Chondrocyte (in vitro differentiated cells): ENCODE results near the gene PPP1R9B. TPM values are rescaled to one million over a fixed set of nuclear protein-coding genes. Genes with fewer than 3 reads are reported as not detected.

ENCODE experiments used
- DNase-seq: peaks from one replicate; pipeline ENCODE4 v3.0.0; 2021; ENCODE audit warnings: mixed read lengths, low spot score
- H3K27ac Mint-ChIP-seq: one replicate; pipeline ENCODE4 v1.8.0; 2021; ENCODE audit warnings: mild to moderate bottlenecking, moderate library complexity, mixed read lengths; ENCODE audit not compliant: unreplicated experiment
- H3K27me3 Mint-ChIP-seq: 2 replicates; pipeline ENCODE4 v1.8.0; 2021; ENCODE audit warnings: low read depth, mixed read lengths
- H3K36me3 Mint-ChIP-seq: 2 replicates; pipeline ENCODE4 v1.8.0; 2021; ENCODE audit warnings: low read depth, mixed read lengths
- H3K4me1 Mint-ChIP-seq: 2 replicates; pipeline ENCODE4 v1.8.0; 2021; ENCODE audit warnings: low read depth, mild to moderate bottlenecking, mixed read lengths
- H3K4me3 Mint-ChIP-seq: one replicate; pipeline ENCODE4 v1.8.0; 2021; ENCODE audit warnings: mild to moderate bottlenecking, moderate library complexity, mixed read lengths; ENCODE audit not compliant: unreplicated experiment
- H3K9me3 Mint-ChIP-seq: 2 replicates; pipeline ENCODE4 v1.8.0; 2021; ENCODE audit warnings: low read depth, mixed read lengths
- CTCF ChIP-seq: fragments of 200-600 bp; sonication (generic); IDR thresholded peaks from 2 replicates; pipeline ENCODE4 v1.5.0; 2021; ENCODE audit warnings: antibody characterized with exemption, mild to moderate bottlenecking, moderate library complexity
- total RNA-seq: library from RNA; stranded (reverse); gene quantifications from 3 replicates; pipeline ENCODE4 v1.2.1, GENCODE V29; 2021

The PPP1R9B gene
- total RNA-seq, 1 donor from 2014 or later, result 79.3 TPM

- TF ChIP-seq CTCF, result no peak
- DNase-seq, result no peak
- no peaks in the 10 kb centered on the region for H3K9me3 Mint-ChIP-seq
- H3K27me3 Mint-ChIP-seq, result no peaks in the 10 kb centered on the region
- H3K4me1 Mint-ChIP-seq, result peaks cover 30% of the 10 kb centered on the region
- peak overlapping the region; percentile 94 for H3K27ac Mint-ChIP-seq
- H3K36me3 Mint-ChIP-seq, result peaks cover 7% of the 10 kb centered on the region
- peak overlapping the region; percentile 94 for H3K4me3 Mint-ChIP-seq
Observed at GRCh38 chr17:50095626-50096037, 54.8 kb downstream of the PPP1R9B start.

GRCh38 chr17:50094753-50095619, 55.5 kb downstream of the PPP1R9B start, which contains the start of gene PDK2:
PDK2 (plus strand) TSS chr17:50095351; CDS start chr17:50095436, 85 bp downstream.
- Mint-ChIP-seq H3K27me3 (no peaks in the 10 kb centered on the region), H3K4me3 (peak within 1 kb of the TSS; percentile 94), H3K27ac (peak within 1 kb of the TSS; percentile 94), H3K36me3 (peaks cover 9% of the 10 kb centered on the region), H3K4me1 (peaks cover 29% of the 10 kb centered on the region), H3K9me3 (no peaks in the 10 kb centered on the region)
- TF ChIP-seq CTCF, result no peak
- DNase-seq, result peak; percentile 98

GRCh38 chr17:50094243-50094752, 56.2 kb downstream of the PPP1R9B start:
- H3K9me3 Mint-ChIP-seq, result no peaks in the 10 kb centered on the region
- peaks cover 29% of the 10 kb centered on the region for H3K4me1 Mint-ChIP-seq
- H3K36me3 Mint-ChIP-seq, result peaks cover 15% of the 10 kb centered on the region
- DNase-seq, result no peak
- H3K4me3 Mint-ChIP-seq, result peak overlapping the region; percentile 94
- no peaks in the 10 kb centered on the region for H3K27me3 Mint-ChIP-seq
- peak overlapping the region; percentile 94 for H3K27ac Mint-ChIP-seq
- TF ChIP-seq CTCF, result peak; percentile 96

GRCh38 chr17:50093807-50094206, 56.7 kb downstream of the PPP1R9B start:
- peak overlapping the region; percentile 94 for H3K27ac Mint-ChIP-seq

More at GRCh38 chr17:50093807-50094206, 56.7 kb downstream of the PPP1R9B start:
- Mint-ChIP-seq H3K4me3 (no peak overlapping the region), H3K36me3 (peaks cover 20% of the 10 kb centered on the region), H3K4me1 (peaks cover 29% of the 10 kb centered on the region), H3K27me3 (no peaks in the 10 kb centered on the region), H3K9me3 (no peaks in the 10 kb centered on the region)
- no peak for TF ChIP-seq CTCF
- DNase-seq, result no peak
